ENCODE results near the gene MYO9B. TPM values are rescaled to one million over a fixed set of nuclear protein-coding genes. Genes with fewer than 3 reads are reported as not detected.
A peak's percentile ranks its signal among the peaks of the same experiment; 100 is the strongest.

MYO9B gene
- polyA plus RNA-seq, 3 donors = 49.3 to 61.7 (median 58.0) TPM

- no peak for DNase-seq (ENCODE audit: extremely low read depth in 1 of 11, low read depth in 9 of 11, low spot score in 4 of 11)
These were observed 125.0 kb downstream of the MYO9B start for GRCh38 chr19:17200408-17201079.

GRCh38 chr19:17202249-17202648 lies 126.7 kb downstream of the MYO9B start:
- no peak for DNase-seq (ENCODE audit: extremely low read depth in 1 of 11, low read depth in 9 of 11, low spot score in 4 of 11)

- no peak for DNase-seq (ENCODE audit: extremely low read depth in 1 of 11, low read depth in 9 of 11, low spot score in 4 of 11)
These were observed 127.1 kb downstream of the MYO9B start for GRCh38 chr19:17202713-17203112.

- DNase-seq (ENCODE audit: extremely low read depth in 1 of 11, low read depth in 9 of 11, low spot score in 4 of 11) = peak in 3 of 11 donors; percentile 25 to 33 (median 31)
These were observed 129.9 kb downstream of the MYO9B start for GRCh38 chr19:17205237-17206140.

GRCh38 chr19:17206736-17207581 lies 131.4 kb downstream of the MYO9B start:
- no peak for DNase-seq (ENCODE audit: extremely low read depth in 1 of 11, low read depth in 9 of 11, low spot score in 4 of 11)

- no peak for DNase-seq (ENCODE audit: extremely low read depth in 1 of 11, low read depth in 9 of 11, low spot score in 4 of 11)
These were observed 133.8 kb downstream of the MYO9B start for GRCh38 chr19:17209126-17210036.

- DNase-seq (ENCODE audit: extremely low read depth in 1 of 11, low read depth in 9 of 11, low spot score in 4 of 11) = no peak
These were observed 134.7 kb downstream of the MYO9B start for GRCh38 chr19:17210296-17210695.

GRCh38 chr19:17211547-17212446 lies 136.2 kb downstream of the MYO9B start:
- DNase-seq (ENCODE audit: extremely low read depth in 1 of 11, low read depth in 9 of 11, low spot score in 4 of 11) = no peak

- DNase-seq (ENCODE audit: extremely low read depth in 1 of 11, low read depth in 9 of 11, low spot score in 4 of 11) = no peak
These were observed 137.8 kb downstream of the MYO9B start for GRCh38 chr19:17213334-17213733.

GRCh38 chr19:17214508-17215126 lies 139.0 kb downstream of the MYO9B start:
- no peak for DNase-seq (ENCODE audit: extremely low read depth in 1 of 11, low read depth in 9 of 11, low spot score in 4 of 11)

- peak; percentile 79 to 92 (median 88) for DNase-seq (ENCODE audit: extremely low read depth in 1 of 11, low read depth in 9 of 11, low spot score in 4 of 11)
These were observed 139.8 kb downstream of the MYO9B start, which contains the start of gene USE1 for GRCh38 chr19:17215127-17215971. Gene USE1 (plus strand): TSS chr19:17215357. CDS start chr19:17215406, 49 bp downstream.

- DNase-seq (ENCODE audit: extremely low read depth in 1 of 11, low read depth in 9 of 11, low spot score in 4 of 11) = no peak
These were observed 140.6 kb downstream of the MYO9B start for GRCh38 chr19:17216058-17216670.

GRCh38 chr19:17219286-17219685 lies 143.7 kb downstream of the MYO9B start:
- DNase-seq (ENCODE audit: extremely low read depth in 1 of 11, low read depth in 9 of 11, low spot score in 4 of 11) = no peak

GRCh38 chr19:17220207-17220758 lies 144.7 kb downstream of the MYO9B start:
- DNase-seq (ENCODE audit: extremely low read depth in 1 of 11, low read depth in 9 of 11, low spot score in 4 of 11) = no peak

- DNase-seq (ENCODE audit: extremely low read depth in 1 of 11, low read depth in 9 of 11, low spot score in 4 of 11) = no peak
These were observed 149.5 kb downstream of the MYO9B start for GRCh38 chr19:17225053-17225452.

Measured in renal cortex interstitium (tissue), 11 donors.